Mammary epithelial cell (primary cell): ENCODE data around the gene TMEM89.

Experiments
- CTCF ChIP-seq, 2 donors: IDR thresholded peaks in 1 of 2; conservative IDR thresholded peaks in 1 of 2; 2 replicates each; pipeline ENCODE4 v1.5.1; 2011 to 2012; ENCODE audit warnings: inconsistent platforms in 2 of 2, low read length in 2 of 2, mild to moderate bottlenecking in 2 of 2, control low read depth in 1 of 2, low read depth in 1 of 2; ENCODE audit not compliant: insufficient read depth in 1 of 2; ENCODE audit errors: extremely low read depth in 1 of 2
- EZH2 ChIP-seq: IDR thresholded peaks from 2 replicates; pipeline ENCODE4 v1.6.1; 2012; ENCODE audit warnings: low read length, inconsistent platforms, borderline replicate concordance

GRCh38 chr3:48595526-48596121, 25.9 kb downstream of the TMEM89 start:
- TF ChIP-seq CTCF (conservative IDR thresholded peaks at IDR 0.05 in 1 of 2, IDR thresholded peaks at IDR 0.05 in 1 of 2; ENCODE audit: extremely low read depth in 1 of 2, insufficient read depth in 1 of 2, low read depth in 1 of 2, low read length in 2 of 2): no peak
- TF ChIP-seq EZH2: no peak
